Prostate gland (tissue), 2 donors: ENCODE data around the gene ZBTB45.

Experiments
- POLR2A ChIP-seq: fragments of 450-650 bp; IDR thresholded peaks from one replicate; pipeline ENCODE4 v1.6.1; 2016; ENCODE audit warnings: antibody characterized with exemption, mild to moderate bottlenecking
- POLR2AphosphoS5 ChIP-seq: sonication (generic); formaldehyde crosslinking; IDR thresholded peaks from one replicate; pipeline ENCODE4 v1.6.1; 2017; ENCODE audit warnings: antibody characterized with exemption
- TF ChIP-seq, protein P1 (sequence below), 4 experiments: fragments of 200-600 bp in 2 of 4; fragments of 450-650 bp in 2 of 4; sonication (generic) in 2 of 4; IDR thresholded peaks; 1 replicate in 3 of 4; 2 replicates in 1 of 4; pipeline ENCODE4 v1.5.1; 2016 to 2019; ENCODE audit warnings: antibody characterized with exemption in 4 of 4, mild to moderate bottlenecking in 2 of 4, moderate library complexity in 2 of 4

DNA sequence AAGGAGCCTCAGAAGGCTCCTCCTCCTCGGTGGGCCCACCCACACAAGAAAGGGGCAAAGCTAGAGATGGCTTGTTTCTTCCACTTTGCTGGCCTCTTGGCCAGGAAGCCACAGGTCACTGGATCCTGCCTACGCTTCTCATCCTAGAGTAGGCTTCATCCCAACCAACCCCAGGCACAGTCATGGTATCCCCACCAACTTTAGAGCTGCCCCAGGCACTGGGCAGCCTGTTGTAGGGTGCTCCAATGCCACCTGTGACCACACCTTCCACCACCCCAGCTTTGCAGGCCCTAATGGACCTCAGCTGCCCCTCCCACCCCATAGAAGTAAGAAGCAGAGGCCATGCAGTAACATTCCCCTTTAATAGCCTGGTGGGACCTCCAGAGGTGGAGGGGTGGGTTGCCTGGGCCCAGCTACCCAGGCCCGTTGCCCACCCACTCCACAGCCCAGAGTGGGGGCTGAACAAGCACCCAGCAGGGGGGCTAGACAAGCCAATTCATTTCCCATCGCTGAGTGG lies 35.8 kb upstream of the ZBTB45 start:
- TF ChIP-seq POLR2AphosphoS5 (no peak), POLR2A (no peak)
- TF ChIP-seq, protein P1, sequence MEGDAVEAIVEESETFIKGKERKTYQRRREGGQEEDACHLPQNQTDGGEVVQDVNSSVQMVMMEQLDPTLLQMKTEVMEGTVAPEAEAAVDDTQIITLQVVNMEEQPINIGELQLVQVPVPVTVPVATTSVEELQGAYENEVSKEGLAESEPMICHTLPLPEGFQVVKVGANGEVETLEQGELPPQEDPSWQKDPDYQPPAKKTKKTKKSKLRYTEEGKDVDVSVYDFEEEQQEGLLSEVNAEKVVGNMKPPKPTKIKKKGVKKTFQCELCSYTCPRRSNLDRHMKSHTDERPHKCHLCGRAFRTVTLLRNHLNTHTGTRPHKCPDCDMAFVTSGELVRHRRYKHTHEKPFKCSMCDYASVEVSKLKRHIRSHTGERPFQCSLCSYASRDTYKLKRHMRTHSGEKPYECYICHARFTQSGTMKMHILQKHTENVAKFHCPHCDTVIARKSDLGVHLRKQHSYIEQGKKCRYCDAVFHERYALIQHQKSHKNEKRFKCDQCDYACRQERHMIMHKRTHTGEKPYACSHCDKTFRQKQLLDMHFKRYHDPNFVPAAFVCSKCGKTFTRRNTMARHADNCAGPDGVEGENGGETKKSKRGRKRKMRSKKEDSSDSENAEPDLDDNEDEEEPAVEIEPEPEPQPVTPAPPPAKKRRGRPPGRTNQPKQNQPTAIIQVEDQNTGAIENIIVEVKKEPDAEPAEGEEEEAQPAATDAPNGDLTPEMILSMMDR (IDR thresholded peaks at IDR 0.05): no peak
